GM18520 (cell line): ENCODE measurements around the gene TGFBR2.

ENCODE experiments used
- ATAC-seq: cut with Tn5 transposase; IDR thresholded peaks from one replicate; pipeline ENCODE4 v1.9.1; 2021; ENCODE audit not compliant: unreplicated experiment

TGFBR2 gene

DNA sequence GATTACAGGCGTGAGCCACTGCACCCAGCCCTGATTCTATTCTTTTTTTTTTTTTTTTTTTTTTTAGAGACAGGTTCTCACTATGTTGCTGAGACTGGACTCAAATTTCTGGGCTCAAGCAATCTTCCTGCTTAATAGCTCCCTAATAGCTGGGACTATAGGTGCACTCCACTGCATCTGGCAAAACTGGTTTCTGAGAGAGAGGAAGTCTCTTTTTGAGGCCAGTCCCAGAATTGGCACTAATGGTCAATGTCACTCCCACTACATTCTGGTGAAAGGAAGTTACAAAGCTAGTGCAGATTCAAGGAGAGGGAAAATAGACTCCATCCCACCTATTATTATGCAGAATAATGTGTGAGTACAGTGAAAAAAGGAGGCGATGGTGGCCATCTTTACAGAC lies 5.8 kb upstream of the TGFBR2 start:
- no peak for ATAC-seq

- no peak for ATAC-seq
These were observed 3.5 kb upstream of the TGFBR2 start for GRCh38 chr3:30602946-30603345.

- ATAC-seq, result no peak
These were observed 2.3 kb upstream of the TGFBR2 start for GRCh38 chr3:30604093-30604492.

DNA sequence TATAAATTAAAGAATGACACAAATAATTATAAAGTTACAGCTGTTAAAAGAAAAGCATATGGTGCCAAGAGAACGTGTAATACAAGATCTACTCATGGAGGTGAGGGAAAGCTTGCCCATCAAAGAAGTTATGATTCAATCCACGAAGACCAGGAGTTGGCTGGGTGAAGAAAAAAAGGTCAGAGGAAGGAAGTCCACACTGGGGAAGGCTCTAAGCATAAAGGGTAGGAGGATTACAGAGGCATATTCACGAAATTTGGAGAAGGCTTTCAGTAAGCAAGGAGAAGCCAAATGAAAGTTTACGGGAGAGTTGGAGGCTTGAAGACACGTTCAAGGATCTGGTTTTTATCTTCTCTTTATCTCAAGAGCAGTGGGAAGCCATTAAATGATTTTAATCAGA lies 1.8 kb upstream of the TGFBR2 start:
- no peak for ATAC-seq

- ATAC-seq, result no peak
These were observed 1.4 kb upstream of the TGFBR2 start for GRCh38 chr3:30605005-30605404.

DNA sequence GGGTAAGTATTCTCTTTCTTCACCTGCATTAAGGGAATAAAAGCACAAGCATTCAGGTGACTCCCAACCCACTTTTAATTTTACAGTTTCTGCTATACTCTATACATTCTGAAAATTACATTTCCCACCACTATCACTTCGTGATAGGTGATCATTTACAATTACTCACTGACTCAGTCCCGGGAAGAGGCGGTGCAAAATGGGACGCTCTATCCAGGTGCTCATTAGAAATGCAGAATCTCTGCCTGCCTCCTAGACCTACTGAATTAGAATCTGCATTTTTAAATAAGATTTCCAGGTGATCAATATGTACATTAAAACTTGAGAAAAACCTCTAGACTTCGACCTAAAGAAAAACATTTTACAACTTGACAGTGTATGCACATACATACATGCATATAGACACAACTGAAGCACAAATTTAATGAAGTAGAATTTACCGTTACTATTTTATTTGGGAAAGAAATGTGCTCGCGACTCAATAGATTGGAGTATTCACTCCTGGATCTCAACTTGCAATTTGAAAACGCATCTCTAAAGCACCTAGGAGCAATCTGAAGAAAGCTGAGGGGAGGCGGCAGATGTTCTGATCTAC lies 598 bp upstream of the TGFBR2 start:
- no peak for ATAC-seq

- no peak for ATAC-seq
These were observed 832 bp downstream of the TGFBR2 start for GRCh38 chr3:30607032-30607833.

DNA sequence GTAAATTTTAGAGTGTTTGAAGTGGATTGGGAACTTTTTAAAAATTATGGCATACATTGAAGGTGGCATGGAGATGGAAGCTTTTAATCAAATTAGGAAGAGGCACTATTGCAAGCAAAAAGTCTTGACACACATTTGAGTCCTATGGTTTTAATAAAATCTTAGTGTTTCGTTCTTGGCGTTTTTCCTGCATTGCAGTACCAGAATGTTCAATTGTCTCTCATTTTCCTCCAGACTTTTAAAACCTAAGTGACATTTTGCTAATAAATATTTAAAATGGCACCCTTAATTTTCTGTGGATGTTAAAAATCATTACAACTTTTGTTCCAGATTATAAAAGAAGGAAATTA lies 2.2 kb downstream of the TGFBR2 start:
- ATAC-seq, result no peak

- no peak for ATAC-seq
These were observed 3.7 kb downstream of the TGFBR2 start for GRCh38 chr3:30609930-30610701.

GRCh38 chr3:30610702-30611368 lies 4.4 kb downstream of the TGFBR2 start:
- ATAC-seq, result no peak

DNA sequence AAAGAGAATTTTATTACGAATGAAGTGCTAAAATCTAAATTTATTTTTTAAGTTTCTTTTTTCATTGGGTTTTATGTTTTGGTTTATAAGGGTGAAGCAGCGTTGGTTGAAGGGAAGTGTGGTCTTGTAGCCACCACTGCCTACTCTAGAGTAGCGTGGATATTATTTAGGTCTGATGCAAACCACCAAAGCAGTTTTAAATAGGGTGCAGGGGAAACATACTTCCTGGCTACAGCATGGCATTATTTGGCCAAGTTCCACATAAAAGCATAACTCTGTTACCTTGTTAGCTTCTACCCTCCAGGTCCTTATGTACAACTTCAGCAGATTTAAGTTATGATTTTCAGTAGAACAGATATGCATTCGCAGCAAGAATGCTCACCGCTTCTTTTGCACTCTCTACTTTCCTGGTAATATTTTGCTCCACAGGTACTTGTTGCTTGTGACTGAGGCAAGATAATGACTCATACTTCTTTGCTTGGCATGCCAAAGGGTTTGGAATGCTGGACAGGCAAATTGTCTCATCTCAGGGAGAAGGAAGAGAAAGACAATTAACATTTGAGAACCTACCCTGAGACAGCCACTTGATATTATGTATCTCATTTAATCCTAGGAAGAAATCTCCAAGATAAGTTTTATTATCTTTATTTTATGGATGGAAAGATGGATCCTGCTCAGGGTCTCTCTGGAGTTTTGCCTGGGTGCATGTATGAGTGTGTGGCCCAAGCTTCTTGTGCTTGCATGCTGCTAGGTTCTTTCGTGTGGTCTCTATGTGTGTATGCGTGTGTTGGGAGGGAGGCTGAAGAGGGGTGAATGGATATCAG lies 5.4 kb downstream of the TGFBR2 start:
- ATAC-seq, result no peak

GRCh38 chr3:30612437-30613132 lies 6.2 kb downstream of the TGFBR2 start:
- ATAC-seq, result no peak

DNA sequence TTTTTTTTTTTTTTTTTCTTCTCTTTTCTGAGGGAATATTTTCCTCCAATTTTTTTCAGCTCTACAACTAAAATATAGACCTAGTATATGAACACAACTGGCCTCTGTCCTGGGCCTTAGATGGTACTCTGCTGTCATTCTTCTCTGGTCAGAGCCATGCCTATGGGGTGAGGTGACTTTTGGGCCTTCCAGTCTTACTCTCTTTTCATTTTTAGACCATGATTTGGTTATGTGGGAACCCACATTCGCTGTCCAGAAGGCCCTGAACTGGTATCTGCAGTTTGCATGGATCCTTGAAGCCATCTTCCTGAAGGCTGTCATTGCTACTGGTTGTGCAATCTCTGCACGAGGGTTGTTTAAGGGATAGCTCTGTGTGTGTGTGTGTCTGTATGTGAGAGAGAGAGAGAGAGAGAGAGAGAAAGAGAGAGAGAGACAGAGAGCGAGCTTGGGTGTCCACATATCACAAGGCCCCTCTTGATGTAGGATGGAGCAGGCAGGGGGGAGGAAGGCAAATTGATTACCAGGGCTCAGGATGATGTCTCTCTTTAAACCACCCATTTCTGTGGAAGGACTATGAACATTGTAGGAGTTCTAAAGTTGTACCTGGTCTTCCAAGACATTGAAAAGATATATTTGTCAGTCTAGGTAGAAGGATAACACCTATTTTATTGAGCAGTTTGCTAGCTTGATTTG lies 6.9 kb downstream of the TGFBR2 start:
- ATAC-seq, result no peak

- no peak for ATAC-seq
These were observed 8.0 kb downstream of the TGFBR2 start for GRCh38 chr3:30614373-30614772.

DNA sequence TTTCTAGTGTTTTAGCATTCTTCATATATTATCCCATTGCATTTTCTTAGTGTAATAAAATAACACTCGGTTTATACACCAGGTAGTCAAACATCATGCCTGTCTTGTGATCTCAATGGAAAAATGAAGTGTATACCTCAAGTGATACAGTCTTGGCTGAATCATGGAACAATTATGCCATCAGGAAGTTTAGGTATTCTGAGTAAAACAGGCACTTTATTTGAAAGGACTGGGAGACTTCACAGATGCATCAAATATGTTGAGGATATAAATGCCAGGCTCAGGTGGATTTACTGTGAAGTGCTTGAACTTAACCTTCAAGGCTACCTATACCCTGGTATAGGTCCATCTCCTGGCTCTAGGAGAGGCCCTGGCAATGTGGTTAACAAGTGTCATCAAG lies 8.5 kb downstream of the TGFBR2 start:
- no peak for ATAC-seq

DNA sequence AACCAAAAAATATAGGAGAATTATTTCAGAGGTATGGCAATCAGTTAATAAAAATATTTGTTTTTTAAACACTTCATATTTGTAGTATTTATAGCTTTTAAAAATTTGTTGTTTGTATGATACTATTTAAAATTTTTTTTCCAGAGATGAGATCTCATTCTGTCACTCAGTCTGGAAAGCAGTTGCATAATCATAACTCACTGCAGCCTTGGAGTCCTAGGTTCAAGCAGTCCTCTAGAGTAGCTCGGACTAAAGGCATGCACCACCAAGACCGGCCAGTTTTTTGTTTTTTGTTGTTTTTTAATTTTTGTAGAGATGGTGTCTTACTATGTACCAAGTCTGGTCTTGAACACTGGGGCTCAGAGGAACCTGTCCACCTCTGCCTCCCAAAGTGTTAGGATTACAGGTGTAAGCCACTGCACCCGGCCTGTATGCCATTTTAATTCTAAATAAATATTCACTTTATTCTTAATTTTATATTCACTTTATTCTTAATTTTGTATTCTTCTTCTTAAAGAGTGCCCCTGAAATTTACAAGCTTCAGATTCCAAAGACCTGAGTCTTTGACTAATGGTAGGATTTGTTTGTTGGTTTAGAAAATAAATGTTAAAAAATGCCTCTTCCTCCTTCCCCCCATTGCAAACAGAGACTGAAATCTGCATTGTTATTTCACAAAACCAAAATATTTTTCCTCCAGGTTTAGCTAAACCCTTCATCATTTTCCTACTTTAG lies 9.4 kb downstream of the TGFBR2 start:
- no peak for ATAC-seq

DNA sequence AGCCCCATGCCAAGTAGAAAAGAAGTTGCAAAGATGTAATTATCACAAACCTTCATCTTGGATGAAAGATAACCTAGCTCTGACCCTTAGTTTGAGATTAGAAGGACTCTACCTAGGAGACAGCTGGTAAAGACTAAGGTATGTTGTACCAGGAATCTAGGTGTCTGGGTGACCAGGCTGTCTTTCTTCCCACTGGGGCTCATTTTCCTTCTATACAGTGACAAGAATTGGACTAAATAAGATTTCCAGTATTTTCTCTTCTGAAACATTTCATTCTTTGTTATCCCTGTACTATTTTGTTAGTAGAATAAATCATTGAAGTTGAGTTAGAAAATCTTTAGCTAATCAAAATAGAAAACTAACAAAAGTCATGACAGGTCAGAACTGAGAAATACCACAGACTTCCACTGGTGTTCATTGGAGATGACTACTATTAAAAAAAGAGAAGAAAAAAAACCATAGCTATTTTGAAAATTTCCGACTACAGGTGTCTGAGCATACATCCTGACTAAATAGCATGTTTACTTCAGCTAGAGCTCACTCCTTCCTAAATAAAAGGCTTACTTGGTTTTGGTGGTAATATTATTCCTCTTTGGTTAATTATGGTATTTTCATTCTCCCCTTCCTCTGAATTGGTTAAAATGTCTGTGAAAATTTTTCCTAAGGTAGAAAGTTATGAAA lies 10.1 kb downstream of the TGFBR2 start:
- no peak for ATAC-seq

- no peak for ATAC-seq
These were observed 10.7 kb downstream of the TGFBR2 start for GRCh38 chr3:30617069-30617468.
